HG02870 (cell line): ENCODE measurements around the gene LMAN2L.

Experiments
- ATAC-seq: cut with Tn5 transposase; IDR thresholded peaks from one replicate; pipeline ENCODE4 v1.9.1; 2021; ENCODE audit warnings: mild to moderate bottlenecking, moderate library complexity; ENCODE audit not compliant: unreplicated experiment

Gene LMAN2L

DNA sequence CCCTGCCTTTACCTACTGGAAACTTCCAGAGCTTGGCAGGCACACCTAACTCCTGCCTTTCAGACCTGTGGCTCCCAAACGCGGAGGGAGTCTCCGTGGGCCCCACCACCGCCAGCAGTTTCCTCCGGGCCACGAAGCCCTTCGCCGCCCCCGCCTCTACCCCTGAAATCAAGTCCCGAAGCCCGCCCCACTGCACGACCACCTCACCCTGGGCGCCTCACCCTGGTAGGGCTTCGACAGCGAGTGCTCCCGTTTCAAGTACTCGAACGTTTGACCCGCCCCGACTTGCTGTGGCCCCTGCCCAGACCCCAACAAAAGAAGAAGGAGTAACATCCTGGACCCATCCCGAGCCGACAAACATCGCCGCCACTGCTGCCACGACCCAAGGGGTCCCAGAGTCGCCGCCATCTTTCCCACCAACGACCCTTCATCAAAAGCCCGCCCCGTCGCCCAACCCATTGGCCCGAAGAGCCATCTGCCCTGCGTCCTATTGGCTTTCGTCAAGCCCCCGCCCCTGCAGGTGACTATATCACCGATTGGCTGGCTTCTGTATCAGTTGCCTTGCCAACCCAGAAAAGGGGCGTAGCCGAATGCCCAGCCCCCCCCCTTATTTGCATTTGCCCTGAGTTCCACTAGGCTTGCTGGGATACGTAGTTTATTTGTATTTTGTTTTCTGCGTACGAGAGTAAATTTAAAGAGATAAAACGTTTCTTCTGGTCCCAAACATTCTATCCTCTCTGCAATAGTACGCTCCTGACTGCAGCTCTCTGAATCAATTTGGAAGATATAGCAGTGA is at the start of gene LMAN2L:
Gene LMAN2L (minus strand): TSS at position 432 of the 796 bp plus-strand sequence. CDS start 24 bp downstream, at position 408.
- ATAC-seq, result peak; percentile 99

DNA sequence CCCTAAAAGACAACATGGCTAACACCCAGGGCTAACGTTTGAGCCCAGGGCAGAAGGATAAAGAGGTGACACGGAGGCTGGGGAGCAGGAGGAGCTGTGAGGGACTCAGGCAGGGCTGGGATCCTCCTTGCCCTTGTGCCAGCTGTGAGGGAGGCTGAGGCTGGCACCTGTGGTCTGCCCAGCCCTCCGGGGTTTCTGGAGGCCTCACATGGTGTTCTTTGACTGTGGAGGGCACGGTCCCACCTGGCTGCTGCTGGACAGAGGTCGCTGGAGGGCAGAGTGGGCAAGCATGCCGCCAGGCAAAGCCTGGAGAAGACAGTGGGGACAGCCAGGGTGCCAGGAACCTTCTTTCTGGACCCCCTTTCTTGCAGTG is 49.4 kb upstream of the LMAN2L start:
- ATAC-seq, result no peak

DNA sequence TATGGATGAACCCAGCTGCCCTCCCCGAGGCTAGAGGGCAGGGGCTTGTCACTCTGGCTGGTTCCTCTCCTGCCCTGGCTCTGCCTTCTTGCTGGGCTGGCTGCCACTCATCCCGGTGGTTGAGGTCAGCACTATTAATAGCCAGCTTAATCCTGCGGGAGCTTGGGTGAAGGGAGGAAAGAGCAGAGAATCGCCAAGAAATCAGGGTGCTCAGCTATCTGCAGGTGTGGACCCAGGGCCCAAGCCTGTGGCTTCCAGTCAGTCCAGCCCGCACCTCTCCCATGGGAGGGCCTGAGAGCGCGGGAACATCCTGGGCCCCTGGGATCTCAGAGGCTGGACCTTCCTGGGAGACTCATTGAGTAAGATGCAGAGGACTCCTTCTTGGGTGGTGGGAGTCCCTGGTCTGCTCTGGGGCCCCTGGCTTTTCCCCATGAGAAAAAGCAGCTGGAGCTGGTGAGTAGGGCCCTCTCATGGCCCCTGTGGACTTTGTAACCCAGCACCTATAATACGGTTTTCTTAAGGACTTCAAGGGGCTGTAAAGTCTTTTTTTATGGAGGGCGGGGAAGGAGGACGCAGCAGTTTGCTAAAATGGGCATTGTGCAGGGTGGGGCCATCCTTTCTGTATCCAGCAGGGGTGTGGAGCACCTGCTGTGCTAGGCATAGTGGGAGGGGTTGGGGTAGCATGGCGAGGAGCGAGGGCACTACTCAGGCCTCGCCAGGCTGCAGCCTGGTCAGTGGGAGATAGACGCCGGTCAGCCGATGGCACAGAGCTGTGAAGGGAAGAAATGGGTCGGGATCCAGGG is 48.8 kb upstream of the LMAN2L start:
- ATAC-seq, result no peak

GRCh38 chr2:96787411-96787810 is 47.5 kb upstream of the LMAN2L start:
- no peak for ATAC-seq

GRCh38 chr2:96783388-96783787 is 43.5 kb upstream of the LMAN2L start:
- no peak for ATAC-seq

DNA sequence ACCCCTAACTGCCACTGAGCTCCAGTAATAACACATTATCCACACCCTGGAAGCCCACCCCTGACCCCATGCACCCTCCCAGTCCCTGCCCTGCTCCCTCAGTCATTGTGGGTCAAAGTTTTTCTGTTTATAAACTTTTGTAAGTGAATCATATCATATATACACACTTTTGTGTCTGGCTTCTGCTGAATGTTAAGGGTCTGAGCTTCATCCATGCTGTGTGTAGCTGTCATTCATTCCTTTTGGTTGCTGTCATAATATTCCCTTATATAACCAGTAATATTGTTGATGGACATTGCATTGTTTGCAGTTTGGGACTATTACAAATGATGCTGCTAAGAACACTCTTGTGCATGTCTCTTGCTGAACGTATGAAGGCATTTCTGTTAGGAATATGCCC is 35.3 kb upstream of the LMAN2L start:
- ATAC-seq, result no peak

GRCh38 chr2:96773922-96774321 is 34.1 kb upstream of the LMAN2L start:
- ATAC-seq, result no peak

DNA sequence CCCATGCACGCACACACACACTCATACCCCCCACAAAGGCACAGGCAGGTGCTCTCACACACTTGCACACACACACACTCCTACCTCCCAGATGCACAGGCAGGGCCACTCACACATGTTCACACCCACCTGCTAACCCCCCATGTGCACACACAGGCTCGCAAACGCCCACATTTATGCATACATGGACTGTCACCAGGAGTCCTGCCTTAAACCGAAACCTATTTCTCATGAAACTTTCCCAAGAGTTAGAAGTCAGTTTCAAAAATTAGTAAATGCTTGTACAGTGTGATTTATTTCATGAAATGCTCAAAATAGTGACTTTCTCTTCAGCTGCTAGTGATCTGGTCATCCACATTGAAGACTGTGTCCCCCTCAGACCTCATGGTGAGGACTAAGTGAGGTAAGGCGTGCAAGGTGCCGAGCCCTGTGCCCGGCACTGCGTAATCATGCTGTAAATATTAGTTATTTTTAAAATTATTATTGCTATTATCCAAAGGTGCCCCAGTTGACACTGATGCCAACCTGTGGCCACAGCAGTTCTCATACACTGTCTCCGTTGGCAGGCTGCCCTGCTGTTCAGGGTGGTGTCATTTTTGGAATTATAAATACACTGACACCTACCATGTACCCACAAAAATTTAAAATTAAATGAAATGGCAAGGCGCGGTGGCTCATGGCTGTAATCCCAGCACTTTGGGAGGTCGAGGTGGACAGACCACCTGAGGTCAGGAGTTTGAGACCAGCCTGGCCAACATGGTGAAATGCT is 33.2 kb upstream of the LMAN2L start:
- peak; percentile 62 for ATAC-seq

GRCh38 chr2:96771796-96772618 is 32.1 kb upstream of the LMAN2L start:
- ATAC-seq, result no peak

DNA sequence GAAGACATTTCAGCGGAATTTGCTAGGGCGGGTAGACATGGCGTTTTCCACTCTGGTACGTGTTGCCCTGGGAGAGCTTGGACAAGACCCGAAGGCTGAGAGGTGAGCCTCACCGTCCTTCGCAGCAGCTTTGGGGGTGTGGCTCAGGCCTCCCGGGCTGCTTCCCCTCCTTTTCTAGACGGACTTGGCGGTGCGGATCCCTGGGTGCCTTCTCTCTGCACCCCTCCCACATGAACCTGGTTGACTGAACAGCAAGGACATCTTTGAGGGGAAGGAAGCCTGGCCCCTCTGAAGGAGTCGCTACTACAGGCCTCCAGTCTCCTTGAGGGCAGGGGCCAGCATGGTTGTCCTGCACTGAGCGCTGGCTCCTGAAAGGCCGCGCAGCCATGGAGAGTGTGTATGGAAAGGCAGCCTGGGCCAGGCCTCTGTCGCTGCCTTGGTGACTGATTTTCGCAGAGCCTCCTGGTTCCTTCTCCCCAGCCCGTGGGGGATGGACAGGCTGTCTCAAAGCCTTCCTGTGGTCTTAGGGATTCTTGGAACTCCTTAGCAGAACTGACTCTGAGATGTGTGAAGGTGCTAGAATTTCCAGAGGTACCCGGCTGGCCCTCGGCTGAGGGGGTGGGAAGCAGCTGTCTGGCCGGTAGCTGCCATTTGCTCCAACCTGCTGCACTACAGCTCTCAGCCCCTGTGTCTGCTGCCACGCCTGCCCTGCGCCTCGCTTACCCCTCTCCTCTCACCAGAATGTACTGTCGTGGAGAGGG is 30.8 kb upstream of the LMAN2L start:
- ATAC-seq, result no peak

- no peak for ATAC-seq
Measured at GRCh38 chr2:96769814-96770213, 29.9 kb upstream of the LMAN2L start.

DNA sequence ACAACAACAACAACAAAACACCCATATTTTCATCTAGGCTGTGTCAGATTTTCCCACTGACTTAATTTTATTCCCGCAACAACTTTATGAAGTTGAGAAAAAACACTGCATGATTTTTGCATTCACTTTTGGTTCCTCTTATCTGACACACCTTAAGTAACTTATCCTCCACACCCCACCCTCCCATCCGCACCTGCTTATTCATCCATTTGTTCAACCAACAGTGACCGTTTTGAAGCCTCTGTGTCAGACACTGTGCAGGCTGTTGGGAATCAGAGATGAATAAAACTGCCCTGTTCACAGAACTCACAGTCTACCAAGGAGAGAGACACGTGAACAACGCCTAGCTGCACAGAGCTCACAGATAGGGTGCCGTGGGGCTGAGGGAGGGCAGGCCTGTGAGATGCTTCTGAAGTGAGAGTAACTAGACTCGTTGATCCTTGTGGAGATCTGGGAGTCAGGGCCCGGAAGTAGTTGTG is 28.3 kb upstream of the LMAN2L start:
- peak; percentile 44 for ATAC-seq

DNA sequence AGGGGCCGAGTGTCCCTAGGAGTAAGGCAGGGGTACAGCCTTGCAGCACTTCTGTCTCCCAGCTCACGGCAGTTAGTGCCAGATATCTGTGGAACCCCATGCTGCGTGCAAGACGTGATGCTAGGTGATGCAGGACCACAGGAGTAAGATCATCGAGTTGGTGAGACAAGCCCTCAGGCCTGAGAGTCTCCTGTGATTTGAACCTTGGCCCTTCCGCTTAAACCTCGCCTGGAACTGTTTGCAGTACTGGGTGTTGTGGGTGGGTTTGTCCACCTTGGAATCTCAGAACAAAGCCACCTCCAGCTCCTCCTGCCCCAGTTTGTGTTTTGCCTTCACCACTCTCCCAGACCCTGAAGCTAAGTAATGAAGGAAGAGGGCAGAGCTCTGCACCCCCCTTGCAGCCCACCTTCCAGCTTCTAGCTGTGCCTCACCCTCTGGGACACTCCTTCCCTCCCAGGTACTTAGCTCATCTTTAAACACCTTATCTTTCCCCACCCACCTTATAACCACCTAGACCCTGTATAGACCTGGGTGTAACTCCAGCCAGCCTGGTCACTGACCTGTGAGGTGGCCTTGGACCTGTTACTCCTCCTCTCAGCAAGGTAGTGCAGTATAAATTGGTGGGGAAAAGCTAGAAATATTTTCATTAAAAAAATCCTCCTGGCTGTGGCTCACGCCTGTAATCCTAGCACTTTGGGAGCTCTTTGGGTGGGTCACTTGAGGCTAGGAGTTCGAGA is 27.4 kb upstream of the LMAN2L start:
- no peak for ATAC-seq

DNA sequence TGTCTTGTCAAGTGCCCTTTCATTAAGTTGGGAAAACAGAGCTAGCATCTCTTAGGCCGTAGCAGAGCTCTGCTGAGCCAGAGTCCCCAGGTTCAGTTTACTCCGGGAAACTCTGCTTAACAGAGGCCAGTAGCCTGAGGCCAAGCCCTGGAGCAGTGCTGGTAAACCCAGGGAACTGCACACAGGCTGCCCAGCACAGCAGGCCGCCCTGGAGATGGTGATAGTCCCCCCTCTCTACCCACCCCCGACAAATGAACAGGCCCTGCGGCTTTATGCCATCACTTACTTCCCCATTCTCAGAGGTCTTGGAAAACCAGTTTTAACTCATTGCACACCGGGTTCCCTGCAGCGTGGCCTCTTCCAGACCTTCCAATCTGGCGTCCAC is 24.4 kb upstream of the LMAN2L start:
- ATAC-seq, result no peak

DNA sequence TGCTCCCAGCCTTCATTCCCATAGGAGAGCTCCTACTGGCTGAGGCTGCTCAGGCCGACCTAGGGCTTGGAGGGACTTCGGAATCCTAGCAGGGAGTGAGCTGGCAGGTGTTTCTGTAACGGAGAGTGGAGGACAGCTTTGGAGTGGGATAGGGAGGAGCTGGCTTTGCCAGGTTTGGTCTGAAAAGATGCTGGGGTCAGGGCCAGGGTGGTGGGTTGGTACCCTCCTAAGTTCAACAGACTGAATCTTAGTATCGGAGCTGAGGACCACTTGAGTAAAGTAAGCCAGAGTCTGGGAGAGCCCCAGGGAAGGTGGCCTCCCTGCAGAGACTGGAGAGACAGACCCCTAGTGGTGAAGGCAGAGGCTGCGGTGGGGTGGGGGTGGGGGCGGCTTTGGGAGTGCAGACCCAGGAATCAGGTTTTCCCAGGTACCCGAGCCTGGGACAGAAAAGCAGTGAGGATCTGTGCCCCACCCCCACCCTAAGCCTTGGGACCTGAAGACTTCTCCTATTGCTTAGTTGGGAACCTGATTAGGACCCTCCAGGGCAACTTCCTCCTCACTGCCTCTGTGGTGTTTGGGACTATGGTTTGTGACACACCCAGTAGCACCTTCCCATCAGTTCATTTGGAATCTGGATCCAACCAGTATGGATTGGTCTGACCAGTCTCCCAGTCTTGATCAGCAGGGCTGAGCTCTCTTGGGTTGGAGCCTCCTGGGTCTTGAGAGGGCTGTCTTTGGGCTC is 23.8 kb upstream of the LMAN2L start:
- no peak for ATAC-seq

- no peak for ATAC-seq
Measured at GRCh38 chr2:96762529-96763311, 22.9 kb upstream of the LMAN2L start.

- ATAC-seq, result peak; percentile 6
Measured at GRCh38 chr2:96760986-96761832, 21.3 kb upstream of the LMAN2L start.
